H1 (cell line): ENCODE results near the gene AKAP12. TPM values are rescaled to one million over a fixed set of nuclear protein-coding genes. Genes with fewer than 3 reads are reported as not detected.

Experiments used
- CTCF ChIA-PET: fragments of 300-600 bp; sonication (Branson Sonifier 250); formaldehyde crosslinking; loops from one replicate; lab custom pipeline; 2021; ENCODE audit not compliant: partially characterized antibody; lab: Charles Lee
- POLR2A ChIA-PET: fragments of 300-600 bp; sonication (Branson Sonifier 250); formaldehyde crosslinking; loops from one replicate; lab custom pipeline; 2021; ENCODE audit warnings: inconsistent platforms; ENCODE audit not compliant: partially characterized antibody; lab: Charles Lee
- DNase-seq, 2 experiments: peaks; one replicate each; pipeline versions ENCODE4 v3.0.0 to v3.0.0-alpha.2; 2010 to 2022; ENCODE audit warnings: low spot score in 2 of 2, low read depth in 1 of 2, mixed read lengths in 1 of 2
- FAIRE-seq: peaks from 2 replicates; lab custom pipeline; 2011; peaks lifted over from hg19 to GRCh38; lab: Jason Lieb, UNC
- H2AFZ ChIP-seq: 2 replicates; pipeline ENCODE4 v1.8.1; 2012; ENCODE audit warnings: low read length, inconsistent platforms
- H2AK5ac ChIP-seq: 2 replicates; pipeline ENCODE4 v1.6.1; 2013; ENCODE audit warnings: low read depth, low read length
- H2BK120ac ChIP-seq: replicated peaks from 2 replicates; pipeline ENCODE3; 2013; ENCODE audit warnings: low read depth, low read length, inconsistent platforms
- H2BK12ac ChIP-seq: 2 replicates; pipeline ENCODE4 v1.6.1; 2013; ENCODE audit warnings: low read depth, low read length
- H2BK15ac ChIP-seq: 2 replicates; pipeline ENCODE4 v1.6.1; 2013; ENCODE audit warnings: low read length
- H2BK20ac ChIP-seq: 2 replicates; pipeline ENCODE4 v1.6.1; 2013; ENCODE audit warnings: low read length
- H2BK5ac ChIP-seq: 2 replicates; pipeline ENCODE4 v1.6.1; 2013; ENCODE audit warnings: low read depth, low read length
- H3K14ac ChIP-seq: 2 replicates; pipeline ENCODE4 v1.6.1; 2013; ENCODE audit warnings: inconsistent platforms; ENCODE audit not compliant: insufficient read length
- H3K18ac ChIP-seq: 2 replicates; pipeline ENCODE4 v1.6.1; 2013; ENCODE audit warnings: low read length; ENCODE audit errors: extremely low read depth
- H3K23ac ChIP-seq: 2 replicates; pipeline ENCODE4 v1.6.1; 2013; ENCODE audit warnings: inconsistent platforms; ENCODE audit not compliant: insufficient read length
- H3K23me2 ChIP-seq: 2 replicates; pipeline ENCODE4 v1.6.1; 2013; ENCODE audit warnings: low read depth, low read length
- H3K27ac ChIP-seq: 2 replicates; pipeline ENCODE4 v1.6.1; 2011; ENCODE audit warnings: low read depth, low read length, inconsistent platforms
- H3K27me3 ChIP-seq, 4 experiments: replicated peaks in 1 of 4; 1 replicate in 1 of 4; 2 replicates in 3 of 4; pipeline versions ENCODE4 v1.6.1 to v1.8.1; 2011 to 2013; ENCODE audit warnings: low read length in 3 of 4, mild to moderate bottlenecking in 3 of 4, inconsistent platforms in 2 of 4, mixed read lengths in 2 of 4, moderate library complexity in 1 of 4; ENCODE audit not compliant: control insufficient read depth in 3 of 4, insufficient read depth in 3 of 4; ENCODE audit errors: extremely low read depth in 1 of 4
- H3K36me3 ChIP-seq, 4 experiments: 2 replicates each; pipeline versions ENCODE4 v1.6.1 to v1.8.1; 2011 to 2013; ENCODE audit warnings: mild to moderate bottlenecking in 4 of 4, low read length in 3 of 4, moderate library complexity in 2 of 4, control low read depth in 1 of 4, inconsistent platforms in 1 of 4; ENCODE audit not compliant: insufficient read depth in 4 of 4, control insufficient read depth in 2 of 4
- H3K4ac ChIP-seq: replicated peaks from 2 replicates; pipeline ENCODE3; 2013; ENCODE audit warnings: low read length, low read depth, mixed read lengths, inconsistent platforms; ENCODE audit not compliant: insufficient read length
- H3K4me1 ChIP-seq, 4 experiments: replicated peaks in 1 of 4; 1 replicate in 1 of 4; 2 replicates in 3 of 4; pipeline versions ENCODE4 v1.6.1 to v1.8.1; 2011 to 2013; ENCODE audit warnings: low read length in 3 of 4, inconsistent platforms in 2 of 4, mixed read lengths in 1 of 4; ENCODE audit not compliant: insufficient read depth in 4 of 4, control insufficient read depth in 3 of 4
- H3K4me2 ChIP-seq, 2 experiments: 2 replicates each; pipeline versions ENCODE4 v1.6.1 to v1.8.1; 2011 to 2013; ENCODE audit warnings: low read depth in 2 of 2, low read length in 2 of 2, control low read depth in 1 of 2, inconsistent platforms in 1 of 2, mild to moderate bottlenecking in 1 of 2; ENCODE audit not compliant: insufficient read depth in 1 of 2
- H3K4me3 ChIP-seq, 4 experiments: fragments of 200-600, 300-600 bp in 1 of 4; sonication (generic), shearing (Covaris generic), sonication (Bioruptor Twin) in 1 of 4; 2 replicates each; pipeline versions ENCODE4 v1.5.1 to v1.8.1; 2011 to 2016; ENCODE audit warnings: low read length in 4 of 4, low read depth in 3 of 4, control low read depth in 2 of 4, inconsistent platforms in 2 of 4, mild to moderate bottlenecking in 2 of 4, mixed read lengths in 1 of 4, moderate library complexity in 1 of 4; ENCODE audit not compliant: insufficient read depth in 2 of 4; ENCODE audit errors: extremely low read depth in 1 of 4
- H3K56ac ChIP-seq: replicated peaks from 2 replicates; pipeline ENCODE3; 2013; ENCODE audit warnings: low read depth, mild to moderate bottlenecking, mixed read lengths, low read length, inconsistent platforms; ENCODE audit not compliant: insufficient read length
- H3K79me1 ChIP-seq: 2 replicates; pipeline ENCODE4 v1.6.1; 2013; ENCODE audit warnings: low read depth, low read length, control low read depth
- H3K79me2 ChIP-seq, 2 experiments: 2 replicates each; pipeline versions ENCODE4 v1.6.1 to v1.8.1; 2012 to 2013; ENCODE audit warnings: low read length in 2 of 2, mild to moderate bottlenecking in 2 of 2, inconsistent platforms in 1 of 2; ENCODE audit not compliant: insufficient read depth in 2 of 2, control insufficient read depth in 1 of 2
- H3K9ac ChIP-seq, 4 experiments: replicated peaks in 1 of 4; 1 replicate in 1 of 4; 2 replicates in 3 of 4; pipeline versions ENCODE4 v1.6.1 to v1.8.1; 2011 to 2013; ENCODE audit warnings: low read depth in 3 of 4, low read length in 3 of 4, control low read depth in 2 of 4, mild to moderate bottlenecking in 2 of 4, moderate library complexity in 2 of 4, inconsistent platforms in 1 of 4; ENCODE audit errors: extremely low read depth in 1 of 4
- H3K9me3 ChIP-seq, 2 experiments: 2 replicates each; pipeline versions ENCODE4 v1.6.1 to v1.8.1; 2012 to 2013; ENCODE audit warnings: mild to moderate bottlenecking in 2 of 2, moderate library complexity in 2 of 2, control low read depth in 1 of 2, inconsistent platforms in 1 of 2, low read depth in 1 of 2, low read length in 1 of 2, mixed read lengths in 1 of 2; ENCODE audit not compliant: insufficient read depth in 2 of 2
- H4K20me1 ChIP-seq, 2 experiments: replicated peaks in 1 of 2; 2 replicates each; pipeline versions ENCODE3 to v1.8.1; 2011 to 2013; ENCODE audit warnings: inconsistent platforms in 2 of 2, low read length in 2 of 2, mild to moderate bottlenecking in 1 of 2; ENCODE audit not compliant: insufficient read depth in 2 of 2, control insufficient read depth in 1 of 2
- H4K5ac ChIP-seq: 2 replicates; pipeline ENCODE4 v1.6.1; 2013; ENCODE audit warnings: low read length, low read depth, mixed read lengths, inconsistent platforms; ENCODE audit not compliant: insufficient read length
- H4K8ac ChIP-seq: 2 replicates; pipeline ENCODE4 v1.8.0; 2013; ENCODE audit warnings: mild to moderate bottlenecking, moderate library complexity, low read length, inconsistent platforms; ENCODE audit not compliant: insufficient read depth; ENCODE audit errors: extremely low read depth
- H4K91ac ChIP-seq: replicated peaks from 2 replicates; pipeline ENCODE3; 2013; ENCODE audit warnings: low read length, mixed read lengths, inconsistent platforms; ENCODE audit not compliant: insufficient read length
- ASH2L ChIP-seq: fragments of 200-600, 300-600 bp; sonication (generic); IDR thresholded peaks from one replicate; pipeline ENCODE4 v1.7.1; 2017; ENCODE audit warnings: low read length
- BACH1 ChIP-seq: IDR thresholded peaks from 2 replicates; pipeline ENCODE4 v1.6.1; 2012; ENCODE audit warnings: low read length, improper control_type of control experiment
- BRCA1 ChIP-seq: IDR thresholded peaks from 2 replicates; pipeline ENCODE4 v1.6.1; 2012; ENCODE audit warnings: low read depth, low read length, improper control_type of control experiment
- CBX5 ChIP-seq: fragments of 300-800, 300-1000 bp; sonication (generic); IDR thresholded peaks from 2 replicates; pipeline ENCODE4 v1.7.1; 2016; ENCODE audit warnings: antibody characterized with exemption, low read length, low read depth
- CHD1 ChIP-seq: IDR thresholded peaks from 2 replicates; pipeline ENCODE4 v1.6.1; 2012; ENCODE audit warnings: low read depth, low read length, improper control_type of control experiment
- CREB1 ChIP-seq: IDR thresholded peaks from 2 replicates; pipeline ENCODE4 v1.6.1; 2012; ENCODE audit warnings: inconsistent platforms
- CTCF ChIP-seq, 3 experiments: IDR thresholded peaks; 1 replicate in 2 of 3; 2 replicates in 1 of 3; pipeline versions ENCODE4 v1.5.1 to v1.6.1; 2011; ENCODE audit warnings: low read length in 3 of 3, mild to moderate bottlenecking in 3 of 3, inconsistent platforms in 2 of 3, low read depth in 1 of 3, moderate library complexity in 1 of 3; ENCODE audit not compliant: insufficient read depth in 1 of 3; ENCODE audit errors: control extremely low read depth in 1 of 3
- GABPA ChIP-seq: IDR thresholded peaks from 2 replicates; pipeline ENCODE4 v1.6.1; 2011; ENCODE audit warnings: mild to moderate bottlenecking, low read length, moderate library complexity, borderline replicate concordance; ENCODE audit not compliant: insufficient read depth
- POU5F1 ChIP-seq: IDR thresholded peaks from 2 replicates; pipeline ENCODE4 v1.6.1; 2011; ENCODE audit warnings: low read depth, mild to moderate bottlenecking, low read length, moderate library complexity
- SIRT6 ChIP-seq: IDR thresholded peaks from one replicate; pipeline ENCODE4 v1.7.1; 2012; ENCODE audit warnings: low read length, inconsistent platforms
- SUZ12 ChIP-seq: fragments of 200-600 bp; sonication (generic); IDR thresholded peaks from 2 replicates; pipeline ENCODE4 v1.6.1; 2012; ENCODE audit warnings: mild to moderate bottlenecking, inconsistent platforms, low read length, moderate library complexity, mixed read lengths
- TBP ChIP-seq: IDR thresholded peaks from 2 replicates; pipeline ENCODE4 v1.6.1; 2011; ENCODE audit warnings: low read depth, low read length, improper control_type of control experiment
- YY1 ChIP-seq: IDR thresholded peaks from 2 replicates; pipeline ENCODE4 v1.6.1; 2011; ENCODE audit warnings: low read depth, mild to moderate bottlenecking, low read length
- WGBS, 2 experiments: shearing (Covaris generic) in 1 of 2; methylation state at CpG; one replicate each; pipeline versions ENCODE4 v1.1.6 to v1.1.7; 2013 to 2015; ENCODE audit warnings: low lambda C conversion rate in 2 of 2, mixed read lengths in 2 of 2, inconsistent platforms in 1 of 2, low coverage in 1 of 2, missing lambda C conversion rate in 1 of 2; ENCODE audit not compliant: insufficient replicate concordance in 2 of 2, insufficient coverage in 1 of 2, insufficient read length in 1 of 2; ENCODE audit errors: extremely low coverage in 1 of 2, missing lambda C conversion rate in 1 of 2; 5-methylcytosine and 5-hydroxymethylcytosine counted together
- polyA plus RNA-seq, 7 experiments: library from polyadenylated mRNA; depleted of rRNA in 3 of 7; stranded (reverse) in 5 of 7; unstranded in 2 of 7; fragments of >200 nt in 5 of 7; fragments of 200-250 nt in 2 of 7; gene quantifications; 1 replicate in 5 of 7; 2 replicates in 1 of 7; 4 replicates in 1 of 7; pipeline versions ENCODE4 v1.2.1 to v1.2.3, GENCODE V29; 2011 to 2013; ENCODE audit warnings: missing spikeins in 2 of 7, mixed read lengths in 2 of 7
- total RNA-seq: library from RNA; stranded (reverse); fragmentation: NEBNext Ultra II Directional; extraction: Animal tissue kit (Norgen Biotek cat#: 25700); gene quantifications from 2 replicates; pipeline ENCODE4 v1.2.1, GENCODE V29; 2021

The AKAP12 gene
- total and polyA plus RNA-seq, 2 of the 8 experiments (the other 6 are each of a cell fraction or from before 2014, with no cell fraction given): 14.6 to 79.2 TPM

DNA sequence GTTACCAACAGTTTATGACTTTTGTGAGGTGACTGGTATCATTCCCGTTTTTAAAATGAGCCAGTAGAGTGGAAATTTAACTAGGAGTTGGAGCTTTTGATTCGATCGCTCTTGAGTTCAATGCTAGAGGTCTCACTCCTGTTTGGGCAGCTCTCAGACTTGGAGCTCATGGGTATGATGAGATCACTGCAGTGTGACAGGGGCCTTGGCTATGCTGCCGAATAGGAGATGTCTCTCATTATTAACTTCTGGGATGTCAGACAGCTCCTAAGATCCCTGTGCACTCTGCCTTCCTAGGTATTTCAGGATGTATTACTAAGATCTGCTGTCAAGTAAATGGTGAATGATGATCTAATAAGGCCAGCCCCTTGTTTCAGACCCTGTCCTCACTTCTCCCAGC is 20.4 kb downstream of the AKAP12 start:
- ChIA-PET CTCF (interaction anchor here (0.8 to 1.2 kb wide), 2 partner anchors 242 to 246 kb away, joined by 3 to 4 read pairs; no protein-coding TSS in a partner anchor), POLR2A (interaction anchor here (1.0 to 1.5 kb wide), 2 partner anchors 19 to 46 kb away, joined by 3 to 8 read pairs; no protein-coding TSS in a partner anchor)
- H2BK120ac ChIP-seq: no peak overlapping the region
- no peaks in the 10 kb centered on the region; the same call in 1 of the 2 replicates for H3K79me1 ChIP-seq
- H2BK12ac ChIP-seq: no peak overlapping the region
- no peak overlapping the region for H4K8ac ChIP-seq
- no peak overlapping the region for H2BK15ac ChIP-seq
- peaks cover 0 to 9% of the 10 kb centered on the region in 2 experiments; a peak in 2 of 4 replicates for H3K79me2 ChIP-seq
- no peak overlapping the region for H2AFZ ChIP-seq
- H3K27ac ChIP-seq: no peak overlapping the region
- H3K4me3 ChIP-seq: no peak overlapping the region
- H3K4me2 ChIP-seq: no peak overlapping the region
- H2BK20ac ChIP-seq: no peak overlapping the region
- no peak overlapping the region for H3K56ac ChIP-seq
- no peaks in the 10 kb centered on the region for H3K9me3 ChIP-seq
- DNase-seq (no peak), FAIRE-seq (no peak)
- H4K91ac ChIP-seq: no peak overlapping the region
- no peak overlapping the region for H3K4ac ChIP-seq
- peaks cover 0 to 3% (median 0%) of the 10 kb centered on the region in 4 experiments; a peak in 2 of 7 replicates for H3K4me1 ChIP-seq
- H4K5ac ChIP-seq: no peak overlapping the region
- H3K36me3 ChIP-seq: no peaks in the 10 kb centered on the region
- no peak overlapping the region for H2BK5ac ChIP-seq
- no peak overlapping the region for H2AK5ac ChIP-seq
- no peak overlapping the region for H3K14ac ChIP-seq
- no peak for TF ChIP-seq TBP
- TF ChIP-seq CTCF (IDR thresholded peaks at IDR 0.05; ENCODE audit: control extremely low read depth in 1 of 3, insufficient read depth in 1 of 3, low read depth in 1 of 3, low read length in 3 of 3): no peak
- no peak for TF ChIP-seq POU5F1
- no peak for TF ChIP-seq BRCA1
- TF ChIP-seq CHD1: no peak
- no peak for TF ChIP-seq SIRT6
- no peak for TF ChIP-seq YY1
- TF ChIP-seq BACH1: no peak
- no peak for TF ChIP-seq SUZ12
- no peak for TF ChIP-seq ASH2L
- TF ChIP-seq GABPA: no peak
- no peak for TF ChIP-seq CREB1
- TF ChIP-seq CBX5: no peak
- peaks cover 0 to 6% of the 10 kb centered on the region in 2 experiments for H4K20me1 ChIP-seq
- H3K9ac ChIP-seq: no peak overlapping the region
- no peaks in the 10 kb centered on the region; the same call in 1 of the 2 replicates for H3K23me2 ChIP-seq
- no peak overlapping the region for H3K23ac ChIP-seq
- H3K18ac ChIP-seq: no peak overlapping the region
- no peaks in the 10 kb centered on the region for H3K27me3 ChIP-seq
- 84% methylated on average over 4 of the region's 4 CpGs; no CpG with 5 or more reads in 1 of the 2 experiments for WGBS, 2 experiments
